K562 (cell line): ENCODE data around the gene NR5A2. TPM values are rescaled to one million over a fixed set of nuclear protein-coding genes. Genes with fewer than 3 reads are reported as not detected.

Source experiments
- ATF6 ChIP-seq: sonication (generic); formaldehyde crosslinking; IDR thresholded peaks from 2 replicates; pipeline ENCODE4 v1.4.0; 2020; ENCODE audit warnings: mild to moderate bottlenecking, missing genetic modification reagents
- EWSR1 ChIP-seq: fragments of 450-650 bp; IDR thresholded peaks from 2 replicates; pipeline ENCODE4 v1.6.1; 2018; ENCODE audit warnings: borderline replicate concordance, mild to moderate bottlenecking, low read depth, moderate library complexity; ENCODE audit not compliant: partially characterized antibody
- NUFIP1 ChIP-seq: fragments of 450-650 bp; IDR thresholded peaks from 2 replicates; pipeline ENCODE4 v1.6.1; 2018; ENCODE audit not compliant: partially characterized antibody
- POLR2A ChIP-seq: fragments of 450-650 bp; conservative IDR thresholded peaks from 2 replicates; pipeline ENCODE4 v1.6.1; 2016
- RHOXF2B ChIP-seq: fragments of 250-450 bp; sonication (Bioruptor Pico); conservative IDR thresholded peaks from 2 replicates; pipeline ENCODE4 v1.5.1; 2021
- VEZF1 ChIP-seq: fragments of 200-800 bp; sonication (Bioruptor generic); IDR thresholded peaks from 2 replicates; pipeline ENCODE4 v1.6.1; 2017; ENCODE audit warnings: missing genetic modification characterization, missing compliant biosample characterization
- ZNF3 ChIP-seq: fragments of 250-450 bp; sonication (Bioruptor Pico); IDR thresholded peaks from 2 replicates; pipeline ENCODE4 v1.5.0; 2021; ENCODE audit warnings: mild to moderate bottlenecking, moderate library complexity
- ZNF586 ChIP-seq: fragments of 450-650 bp; formaldehyde crosslinking; conservative IDR thresholded peaks from 2 replicates; pipeline ENCODE4 v1.4.0; 2020; ENCODE audit warnings: mild to moderate bottlenecking, moderate library complexity
- polyA plus RNA-seq, 8 experiments: library from polyadenylated mRNA; depleted of rRNA in 4 of 8; stranded (reverse) in 5 of 8; unstranded in 3 of 8; fragments of >200 nt; fragmentation: Nextera tagmentation in 2 of 8; fragmentation: Illumina TruSeq in 1 of 8; extraction: Ambion mirVana in 2 of 8; extraction: Trizol in 1 of 8; gene quantifications; 2 replicates each; pipeline versions ENCODE4 v1.2.1 to v1.2.3, GENCODE V29; 2011 to 2014; ENCODE audit warnings: inconsistent platforms in 1 of 8, missing spikeins in 1 of 8
- total RNA-seq, 7 experiments: library from RNA; depleted of rRNA in 6 of 7; stranded (reverse); fragments of >200 nt in 6 of 7; fragmentation: Illumina TruSeq in 2 of 7; extraction: Trizol in 2 of 7; gene quantifications; 2 replicates each; pipeline versions ENCODE4 v1.2.1 to v1.2.3, GENCODE V29; 2011 to 2021; ENCODE audit warnings: low replicate concordance in 1 of 7
- TF ChIP-seq, protein P1 (sequence below): sonication (generic); formaldehyde crosslinking; IDR thresholded peaks from 2 replicates; pipeline ENCODE4 v1.8.0; 2022; ENCODE audit warnings: mild to moderate bottlenecking, missing genetic modification reagents
- TF ChIP-seq, protein P2 (sequence below): IDR thresholded peaks from 2 replicates; pipeline ENCODE4 v1.6.1; 2016; ENCODE audit warnings: missing genetic modification characterization, missing compliant biosample characterization
- TF ChIP-seq, protein P3 (sequence below), 2 experiments: fragments of 450-650 bp in 1 of 2; sonication (generic) in 1 of 2; formaldehyde crosslinking in 1 of 2; IDR thresholded peaks; 2 replicates each; pipeline versions ENCODE4 v1.7.1 to v1.9.0; 2016 to 2022; ENCODE audit warnings: inconsistent platforms in 1 of 2, mild to moderate bottlenecking in 1 of 2, missing genetic modification reagents in 1 of 2

NR5A2 gene
- total and polyA plus RNA-seq, 9 of the 15 experiments (the other 6 are each of a cell fraction or from before 2014, with no cell fraction given), result 0.13 to 0.40 (median 0.29) TPM

DNA sequence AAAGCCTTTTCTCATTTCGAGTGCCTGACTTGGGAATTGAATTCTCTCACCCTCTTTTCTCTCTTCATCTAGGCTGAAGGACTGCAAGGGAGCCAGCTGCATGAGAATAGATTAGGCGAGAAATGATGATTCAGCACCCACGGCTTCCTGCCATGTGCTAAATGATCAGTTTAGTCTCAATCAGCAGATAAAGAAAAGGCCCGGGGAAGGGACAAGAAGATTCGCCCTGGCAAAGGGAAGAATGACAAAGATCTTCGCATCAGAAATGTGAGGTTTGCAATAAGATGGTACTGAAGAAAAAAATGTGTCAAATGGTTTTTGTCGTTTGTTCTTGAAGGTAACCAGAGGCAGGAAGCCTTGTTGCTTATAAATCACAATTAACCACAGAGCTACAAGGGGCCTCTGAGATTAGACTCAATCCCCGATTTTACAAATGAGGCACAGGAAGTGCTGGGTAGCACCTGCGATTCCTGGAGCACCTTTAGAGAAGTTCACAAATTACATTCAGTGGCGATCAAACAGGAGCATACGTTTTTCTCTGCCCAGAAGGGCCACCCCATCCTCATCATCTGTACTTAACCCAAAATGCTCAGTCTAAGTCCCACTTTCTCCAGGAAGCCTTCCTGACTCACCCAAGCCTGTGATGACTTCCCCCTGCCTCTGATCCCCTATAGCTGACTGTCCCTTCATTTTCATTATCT is 198.9 kb downstream of the NR5A2 start (continued):
- TF ChIP-seq ATF6 (CRISPR knock-in tag), result no peak
- TF ChIP-seq, protein P1, sequence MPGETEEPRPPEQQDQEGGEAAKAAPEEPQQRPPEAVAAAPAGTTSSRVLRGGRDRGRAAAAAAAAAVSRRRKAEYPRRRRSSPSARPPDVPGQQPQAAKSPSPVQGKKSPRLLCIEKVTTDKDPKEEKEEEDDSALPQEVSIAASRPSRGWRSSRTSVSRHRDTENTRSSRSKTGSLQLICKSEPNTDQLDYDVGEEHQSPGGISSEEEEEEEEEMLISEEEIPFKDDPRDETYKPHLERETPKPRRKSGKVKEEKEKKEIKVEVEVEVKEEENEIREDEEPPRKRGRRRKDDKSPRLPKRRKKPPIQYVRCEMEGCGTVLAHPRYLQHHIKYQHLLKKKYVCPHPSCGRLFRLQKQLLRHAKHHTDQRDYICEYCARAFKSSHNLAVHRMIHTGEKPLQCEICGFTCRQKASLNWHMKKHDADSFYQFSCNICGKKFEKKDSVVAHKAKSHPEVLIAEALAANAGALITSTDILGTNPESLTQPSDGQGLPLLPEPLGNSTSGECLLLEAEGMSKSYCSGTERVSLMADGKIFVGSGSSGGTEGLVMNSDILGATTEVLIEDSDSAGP (CRISPR knock-in tag), result no peak
- TF ChIP-seq NUFIP1, result no peak
- no peak for TF ChIP-seq VEZF1 (CRISPR knock-in tag)
- no peak for TF ChIP-seq EWSR1
- no peak for TF ChIP-seq ZNF586
- TF ChIP-seq, protein P2, sequence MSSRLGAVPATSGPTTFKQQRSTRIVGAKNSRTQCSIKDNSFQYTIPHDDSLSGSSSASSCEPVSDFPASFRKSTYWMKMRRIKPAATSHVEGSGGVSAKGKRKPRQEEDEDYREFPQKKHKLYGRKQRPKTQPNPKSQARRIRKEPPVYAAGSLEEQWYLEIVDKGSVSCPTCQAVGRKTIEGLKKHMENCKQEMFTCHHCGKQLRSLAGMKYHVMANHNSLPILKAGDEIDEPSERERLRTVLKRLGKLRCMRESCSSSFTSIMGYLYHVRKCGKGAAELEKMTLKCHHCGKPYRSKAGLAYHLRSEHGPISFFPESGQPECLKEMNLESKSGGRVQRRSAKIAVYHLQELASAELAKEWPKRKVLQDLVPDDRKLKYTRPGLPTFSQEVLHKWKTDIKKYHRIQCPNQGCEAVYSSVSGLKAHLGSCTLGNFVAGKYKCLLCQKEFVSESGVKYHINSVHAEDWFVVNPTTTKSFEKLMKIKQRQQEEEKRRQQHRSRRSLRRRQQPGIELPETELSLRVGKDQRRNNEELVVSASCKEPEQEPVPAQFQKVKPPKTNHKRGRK (tag), result no peak
- TF ChIP-seq, protein P3, sequence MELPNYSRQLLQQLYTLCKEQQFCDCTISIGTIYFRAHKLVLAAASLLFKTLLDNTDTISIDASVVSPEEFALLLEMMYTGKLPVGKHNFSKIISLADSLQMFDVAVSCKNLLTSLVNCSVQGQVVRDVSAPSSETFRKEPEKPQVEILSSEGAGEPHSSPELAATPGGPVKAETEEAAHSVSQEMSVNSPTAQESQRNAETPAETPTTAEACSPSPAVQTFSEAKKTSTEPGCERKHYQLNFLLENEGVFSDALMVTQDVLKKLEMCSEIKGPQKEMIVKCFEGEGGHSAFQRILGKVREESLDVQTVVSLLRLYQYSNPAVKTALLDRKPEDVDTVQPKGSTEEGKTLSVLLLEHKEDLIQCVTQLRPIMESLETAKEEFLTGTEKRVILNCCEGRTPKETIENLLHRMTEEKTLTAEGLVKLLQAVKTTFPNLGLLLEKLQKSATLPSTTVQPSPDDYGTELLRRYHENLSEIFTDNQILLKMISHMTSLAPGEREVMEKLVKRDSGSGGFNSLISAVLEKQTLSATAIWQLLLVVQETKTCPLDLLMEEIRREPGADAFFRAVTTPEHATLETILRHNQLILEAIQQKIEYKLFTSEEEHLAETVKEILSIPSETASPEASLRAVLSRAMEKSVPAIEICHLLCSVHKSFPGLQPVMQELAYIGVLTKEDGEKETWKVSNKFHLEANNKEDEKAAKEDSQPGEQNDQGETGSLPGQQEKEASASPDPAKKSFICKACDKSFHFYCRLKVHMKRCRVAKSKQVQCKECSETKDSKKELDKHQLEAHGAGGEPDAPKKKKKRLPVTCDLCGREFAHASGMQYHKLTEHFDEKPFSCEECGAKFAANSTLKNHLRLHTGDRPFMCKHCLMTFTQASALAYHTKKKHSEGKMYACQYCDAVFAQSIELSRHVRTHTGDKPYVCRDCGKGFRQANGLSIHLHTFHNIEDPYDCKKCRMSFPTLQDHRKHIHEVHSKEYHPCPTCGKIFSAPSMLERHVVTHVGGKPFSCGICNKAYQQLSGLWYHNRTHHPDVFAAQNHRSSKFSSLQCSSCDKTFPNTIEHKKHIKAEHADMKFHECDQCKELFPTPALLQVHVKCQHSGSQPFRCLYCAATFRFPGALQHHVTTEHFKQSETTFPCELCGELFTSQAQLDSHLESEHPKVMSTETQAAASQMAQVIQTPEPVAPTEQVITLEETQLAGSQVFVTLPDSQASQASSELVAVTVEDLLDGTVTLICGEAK (IDR thresholded peaks at IDR 0.05), result no peak
- TF ChIP-seq, protein P3 (CRISPR knock-in tag; IDR thresholded peaks at IDR 0.05), result no peak
- TF ChIP-seq POLR2A, result no peak
- TF ChIP-seq ZNF3, result no peak
- no peak for TF ChIP-seq RHOXF2B (CRISPR knock-in tag)
